HG02970 (cell line): Measurements from ENCODE around the gene TMEM61.
"Not testable (repeated sequence)": the region's sequence is repeated elsewhere in the genome, so short reads cannot be mapped to it uniquely, and the experiment has no call there.

Source experiments
- ATAC-seq: cut with Tn5 transposase; IDR thresholded peaks from one replicate; pipeline ENCODE4 v1.9.1; 2021; ENCODE audit warnings: mild to moderate bottlenecking, moderate library complexity, moderate number of reproducible peaks; ENCODE audit not compliant: unreplicated experiment, low FRiP score

The TMEM61 gene

GRCh38 chr1:54980528-54981241 lies at the start of gene TMEM61:
Gene TMEM61, plus strand, starts transcription at chr1:54980628. Its CDS starts 438 bp downstream, at chr1:54981066.
- ATAC-seq, result no peak

DNA sequence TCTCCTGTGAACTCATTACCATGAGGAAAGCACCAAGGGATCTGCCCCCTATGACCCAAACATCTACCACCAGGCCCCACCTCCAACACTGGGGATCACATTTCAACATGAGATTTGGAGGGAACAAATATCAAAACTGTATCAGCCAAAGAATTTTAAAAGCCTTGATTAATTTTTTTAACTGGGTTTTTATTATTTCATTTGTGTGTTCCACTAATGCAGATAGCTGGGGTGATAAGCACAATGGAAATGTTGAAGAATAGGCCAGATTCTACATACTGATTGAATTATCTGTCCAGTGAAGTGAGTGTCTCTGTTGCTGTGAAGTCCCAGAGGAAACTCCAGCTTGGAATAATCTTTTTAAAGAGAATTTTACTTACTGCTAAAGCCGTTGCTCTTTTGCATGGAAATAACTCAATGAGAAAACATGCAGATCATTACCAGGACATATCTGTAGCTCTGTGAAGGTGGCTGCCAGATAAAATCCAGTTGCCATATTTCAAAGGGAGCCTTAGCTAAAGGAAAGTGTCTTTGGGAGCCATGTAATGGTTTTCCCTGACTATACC lies 49.1 kb upstream of the TMEM61 start:
- no peak for ATAC-seq

DNA sequence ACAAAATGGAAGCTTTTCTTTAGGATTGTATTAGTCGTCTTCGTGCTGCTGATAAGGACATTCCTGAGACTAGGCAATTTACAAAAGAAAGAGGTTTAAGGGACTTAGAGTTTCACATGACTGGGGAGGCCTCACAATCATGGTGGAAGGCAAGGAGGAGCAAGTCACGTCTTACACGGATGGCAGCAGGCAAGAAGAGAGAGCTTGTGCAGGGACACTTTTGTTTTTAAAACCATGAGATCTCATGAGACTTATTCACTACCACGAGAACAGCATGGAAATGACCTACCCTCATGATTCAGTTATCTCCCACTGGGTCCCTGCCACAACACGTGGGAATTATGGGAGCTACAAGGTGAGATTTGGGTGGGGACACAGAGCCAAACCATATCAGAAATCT lies 46.3 kb upstream of the TMEM61 start:
- ATAC-seq, result not testable (repeated sequence)

DNA sequence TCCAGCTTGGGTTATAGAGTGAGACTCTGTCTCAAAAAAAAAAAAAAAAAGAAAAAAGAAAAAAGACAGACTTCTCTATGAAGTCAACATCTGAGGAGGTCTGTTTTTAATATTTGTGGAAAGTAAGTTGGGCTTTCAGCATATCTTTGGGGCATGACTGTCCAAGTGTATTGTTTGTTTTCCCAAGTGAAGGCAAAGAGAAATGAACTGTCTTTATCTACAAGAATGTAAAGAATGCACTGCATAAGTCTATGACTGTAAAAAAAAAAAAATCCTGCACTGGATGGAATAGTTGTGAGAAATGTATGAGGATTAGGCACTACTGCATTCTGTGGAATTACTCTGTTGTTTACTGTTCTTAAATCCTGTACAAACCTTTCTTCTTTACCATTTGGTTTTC lies 45.6 kb upstream of the TMEM61 start:
- ATAC-seq, result no peak

- no peak for ATAC-seq
These were observed 43.6 kb upstream of the TMEM61 start for GRCh38 chr1:54936791-54937190.

DNA sequence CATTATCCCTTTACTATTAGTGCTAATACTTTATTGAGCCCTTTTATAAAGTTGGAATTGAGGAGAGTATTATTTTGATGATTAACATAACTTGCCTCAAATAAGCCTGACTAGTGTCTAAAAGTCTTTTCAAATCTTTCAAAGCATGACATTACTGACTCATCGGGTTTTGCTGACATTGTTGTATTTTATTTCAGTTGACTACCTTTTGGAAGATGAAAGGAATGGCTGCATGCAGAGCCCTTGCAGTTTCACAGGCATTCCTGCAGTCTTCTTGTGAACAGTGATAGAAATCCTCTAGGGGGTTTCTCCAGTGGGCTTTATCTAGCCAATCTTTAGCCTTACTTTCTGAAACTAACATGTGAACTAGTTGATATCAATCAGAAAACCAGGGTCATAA lies 43.0 kb upstream of the TMEM61 start:
- no peak for ATAC-seq

GRCh38 chr1:54938955-54939354 lies 41.5 kb upstream of the TMEM61 start:
- ATAC-seq, result not testable (repeated sequence)

GRCh38 chr1:54940042-54940441 lies 40.4 kb upstream of the TMEM61 start:
- ATAC-seq, result no peak

DNA sequence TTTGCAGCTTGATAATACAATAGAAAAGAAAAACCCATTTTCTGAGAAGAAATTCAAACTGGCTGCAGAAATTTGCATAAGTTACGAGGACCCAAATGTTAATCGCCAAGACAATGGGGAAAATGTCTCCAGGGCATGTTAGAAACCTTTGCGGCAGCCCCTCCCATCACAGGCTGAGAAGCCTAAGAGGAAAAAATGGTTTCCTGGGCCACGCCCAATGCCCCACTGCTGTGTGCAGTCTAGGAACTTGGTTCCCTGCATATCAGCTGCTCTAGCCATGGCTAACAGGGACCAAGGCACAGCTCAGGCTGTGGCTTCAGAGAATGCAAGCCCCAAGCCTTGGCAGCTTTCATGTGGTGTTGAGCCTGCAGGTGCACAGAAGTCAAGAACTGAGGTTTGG lies 37.5 kb upstream of the TMEM61 start:
- no peak for ATAC-seq

DNA sequence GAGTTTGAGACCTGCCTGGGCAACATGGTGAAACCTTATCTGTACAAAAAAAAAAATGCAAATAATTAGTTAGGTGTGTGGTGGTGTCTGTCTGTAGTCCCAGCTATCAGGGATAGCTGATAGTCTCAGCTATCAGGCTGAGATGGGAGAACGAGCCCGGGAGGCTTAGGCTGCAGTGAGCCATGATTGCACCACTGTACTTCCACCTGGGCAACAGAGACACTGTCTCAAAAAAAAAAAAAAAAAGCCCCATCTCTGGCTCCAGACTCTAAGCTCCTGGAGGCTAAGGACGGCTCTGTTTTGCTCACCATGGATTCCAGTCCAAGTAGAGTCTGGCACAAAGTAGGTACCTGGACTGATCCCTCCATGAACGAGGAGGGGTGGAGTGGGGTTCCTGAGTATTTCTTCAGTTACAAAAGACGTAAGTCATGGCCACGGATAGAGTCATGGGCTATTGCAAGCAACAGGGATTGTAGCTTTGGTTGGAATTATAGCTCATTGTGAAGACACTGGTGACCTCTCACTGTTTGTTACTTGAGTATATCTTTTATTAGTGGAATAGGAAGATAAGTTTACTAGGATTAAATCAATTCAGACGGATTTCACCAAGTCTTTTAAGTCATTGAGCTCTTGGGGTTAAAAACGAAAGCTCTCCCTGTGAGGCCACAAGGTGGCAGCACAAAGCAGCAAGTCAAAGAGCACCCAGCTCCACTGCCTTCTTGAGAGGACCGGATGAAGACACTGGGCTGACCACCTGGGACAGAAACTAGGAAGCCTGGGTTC lies 35.6 kb upstream of the TMEM61 start:
- no peak for ATAC-seq

- ATAC-seq, result no peak
These were observed 35.0 kb upstream of the TMEM61 start for GRCh38 chr1:54945393-54945936.

DNA sequence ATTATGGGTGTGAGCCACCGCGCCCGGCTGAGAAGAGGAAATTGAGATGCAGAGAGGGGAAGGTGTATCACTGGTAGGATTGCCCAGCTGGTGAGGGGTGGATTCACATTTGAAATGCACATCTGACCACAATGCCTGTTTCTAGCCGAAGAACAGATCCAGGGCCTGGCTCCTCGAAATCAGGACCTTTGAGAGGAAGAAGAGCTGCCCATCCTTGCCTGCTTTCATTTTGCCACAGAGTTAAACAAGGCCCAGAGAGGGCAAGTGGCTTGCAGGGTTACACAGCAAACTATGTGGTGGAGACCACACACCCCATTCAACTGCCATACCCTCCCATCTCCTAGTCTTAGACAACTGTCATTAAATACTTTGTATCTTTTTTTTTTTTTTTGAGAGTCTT lies 32.9 kb upstream of the TMEM61 start:
- ATAC-seq, result no peak

DNA sequence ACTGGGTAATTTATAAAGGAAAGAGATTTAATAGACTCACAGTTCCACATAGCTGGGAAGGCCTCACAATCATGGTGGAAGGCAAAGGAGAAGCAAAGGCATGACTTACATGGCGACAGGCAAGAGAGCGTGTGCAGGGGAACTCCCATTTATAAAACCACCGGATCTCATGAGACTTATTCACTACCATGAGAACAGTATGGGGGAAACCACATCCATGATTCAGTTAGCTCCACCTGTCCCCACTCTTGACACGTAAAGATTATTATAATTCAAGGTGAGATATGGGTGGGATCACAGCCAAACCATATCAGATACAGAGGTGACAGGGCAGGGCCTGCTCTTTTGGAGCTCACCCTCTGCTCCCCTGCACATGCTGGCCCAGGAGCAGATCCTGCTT lies 31.4 kb upstream of the TMEM61 start:
- ATAC-seq, result no peak

DNA sequence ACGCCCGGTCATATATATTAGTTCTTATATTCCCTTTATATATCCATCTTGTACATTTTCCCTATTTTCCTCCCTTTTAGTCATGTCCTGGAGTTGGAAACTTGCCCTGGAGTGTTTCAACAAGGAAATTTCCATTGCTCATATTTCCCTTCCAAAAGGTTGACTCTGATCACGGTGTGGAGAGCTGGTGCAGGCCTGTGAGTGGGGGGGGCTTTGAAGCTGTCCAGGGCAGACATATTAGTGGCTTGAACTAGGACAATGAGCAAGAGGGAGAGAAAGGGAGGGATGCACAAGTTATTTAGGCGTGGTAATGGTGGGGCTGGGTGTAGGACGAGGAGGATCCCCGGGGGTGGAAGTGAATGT lies 30.4 kb upstream of the TMEM61 start:
- ATAC-seq, result no peak

GRCh38 chr1:54950369-54951163 lies 29.9 kb upstream of the TMEM61 start:
- ATAC-seq, result no peak

DNA sequence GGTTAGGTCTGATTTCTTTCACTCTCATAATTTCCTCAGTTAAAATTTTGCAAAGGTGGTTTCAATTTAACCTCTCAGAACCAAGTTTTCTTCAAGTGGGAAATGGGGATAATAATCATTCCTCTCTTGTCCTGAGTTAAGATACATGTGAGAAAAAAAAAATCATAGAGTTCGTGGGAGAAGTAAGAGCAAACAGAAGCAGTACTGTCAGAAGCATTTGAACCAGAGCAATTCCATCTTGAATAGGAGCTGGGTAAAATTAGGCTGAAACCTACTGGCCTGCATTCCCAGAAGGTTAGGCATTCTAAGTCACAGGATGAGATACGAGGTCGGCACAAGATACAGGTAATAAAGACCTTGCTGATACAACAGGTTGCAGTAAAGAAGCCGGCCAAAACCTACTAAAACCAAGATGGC lies 28.6 kb upstream of the TMEM61 start:
- no peak for ATAC-seq

GRCh38 chr1:54952950-54953718 lies 27.3 kb upstream of the TMEM61 start:
- no peak for ATAC-seq

GRCh38 chr1:54953846-54954245 lies 26.6 kb upstream of the TMEM61 start:
- no peak for ATAC-seq

DNA sequence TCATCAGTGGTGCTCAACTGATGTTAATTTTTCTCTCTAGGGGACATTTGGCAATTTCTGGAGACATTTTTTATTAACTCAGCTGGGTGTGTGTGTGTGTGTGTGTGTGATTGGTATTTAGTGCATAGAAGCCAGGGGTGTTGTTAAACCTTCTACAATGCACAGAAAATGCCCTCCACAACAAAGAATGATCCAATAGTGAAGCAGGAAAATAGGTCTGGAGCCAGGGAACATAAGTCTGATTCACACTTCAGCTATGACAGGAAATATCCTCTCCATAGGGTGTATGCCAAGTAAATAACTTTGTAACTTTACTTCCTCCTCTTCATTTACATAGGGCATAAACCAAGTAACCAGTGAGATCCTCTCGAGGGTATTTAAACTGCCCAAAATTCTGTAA lies 25.1 kb upstream of the TMEM61 start:
- ATAC-seq, result no peak

DNA sequence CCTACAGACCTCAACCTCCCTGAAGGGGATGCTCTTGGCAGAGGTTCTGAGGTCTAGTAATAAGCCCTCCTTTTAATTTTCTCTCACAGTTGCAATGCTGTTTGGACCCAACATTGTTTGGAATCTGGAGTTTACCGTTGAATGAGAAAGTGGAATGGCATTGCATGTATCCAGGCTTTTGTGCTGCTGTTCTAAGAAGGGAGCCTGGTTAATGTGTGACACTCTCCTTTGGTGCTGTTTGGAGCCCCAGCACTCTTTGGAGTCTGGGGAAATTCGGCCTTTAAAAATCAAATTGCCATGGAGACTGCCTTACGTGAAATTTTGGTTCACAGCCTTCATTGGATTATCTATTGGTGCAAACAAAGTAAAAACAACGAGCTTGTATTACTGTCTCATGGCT lies 23.7 kb upstream of the TMEM61 start:
- ATAC-seq, result no peak
